Measurements from ENCODE around the gene SLC4A7.

The SLC4A7 gene

GRCh38 chr3:27521179-27521871 lies 37.1 kb upstream of the SLC4A7 start:
- FAIRE-seq: no peak
- no peak for DNase-seq (ENCODE audit: insufficient read length, low spot score)
- TF ChIP-seq CTCF (IDR thresholded peaks at IDR 0.05; ENCODE audit: insufficient read depth, missing control alignments): no peak

DNA sequence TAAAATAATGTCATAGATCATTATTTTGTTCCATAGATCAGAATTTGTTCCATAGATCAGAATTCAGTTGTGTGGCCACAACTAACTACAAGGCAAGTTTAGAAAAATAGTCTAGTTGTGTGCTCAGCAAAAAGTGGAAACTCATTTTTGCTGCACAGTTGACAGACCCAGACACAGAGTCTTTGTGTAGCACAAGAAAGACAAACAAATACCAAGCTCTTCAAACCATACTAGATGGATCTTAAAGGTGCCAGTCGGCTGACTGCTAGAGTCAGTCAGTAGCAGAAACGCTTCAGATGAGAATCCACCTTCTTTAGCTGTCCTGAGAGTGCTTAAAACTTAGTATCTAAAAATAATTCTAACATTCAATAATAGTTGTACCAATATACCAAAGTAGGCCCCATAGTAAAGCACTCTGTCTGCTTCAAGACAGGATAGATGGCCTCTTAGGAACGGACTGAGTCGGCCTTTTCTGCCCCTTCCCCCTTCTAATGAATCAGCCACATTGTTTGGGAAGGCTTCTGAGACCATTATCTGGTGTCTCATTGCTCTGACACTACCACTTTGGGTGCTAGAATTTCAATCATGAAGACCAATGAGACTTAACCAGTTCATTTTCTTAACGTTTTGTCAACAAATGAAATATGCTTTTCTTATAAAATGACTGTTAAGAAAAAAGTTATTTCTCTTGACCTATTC lies 27.7 kb upstream of the SLC4A7 start:
- TF ChIP-seq CTCF (IDR thresholded peaks at IDR 0.05; ENCODE audit: insufficient read depth, missing control alignments): no peak
- no peak for FAIRE-seq
- no peak for DNase-seq (ENCODE audit: insufficient read length, low spot score)

DNA sequence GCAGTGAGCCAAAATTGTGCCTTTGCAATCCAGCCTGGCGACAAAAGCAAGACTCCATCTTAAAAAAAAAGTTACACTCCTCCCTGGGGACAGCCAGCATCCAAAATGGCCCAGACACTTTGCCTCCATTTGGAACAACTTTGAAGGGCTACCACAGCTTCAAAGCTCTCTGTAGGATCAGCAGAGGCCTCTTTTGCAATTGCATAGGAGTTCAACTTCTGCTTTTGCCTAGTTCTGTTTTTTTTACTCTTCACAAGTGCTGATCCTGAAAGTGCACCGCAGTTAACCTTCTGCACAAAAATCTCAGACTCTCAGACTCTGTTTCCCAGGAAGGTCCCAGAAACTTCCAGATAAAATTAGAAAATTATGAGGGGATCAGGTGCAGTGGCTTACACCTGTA lies 25.2 kb upstream of the SLC4A7 start:
- DNase-seq (ENCODE audit: insufficient read length, low spot score) (no peak), FAIRE-seq (no peak)
- TF ChIP-seq CTCF (IDR thresholded peaks at IDR 0.05; ENCODE audit: insufficient read depth, missing control alignments): no peak

- FAIRE-seq: no peak
- no peak for DNase-seq (ENCODE audit: insufficient read length, low spot score)
- no peak for TF ChIP-seq CTCF (IDR thresholded peaks at IDR 0.05; ENCODE audit: insufficient read depth, missing control alignments)
Measured at GRCh38 chr3:27508424-27508823, 24.2 kb upstream of the SLC4A7 start.

GRCh38 chr3:27507515-27508266 lies 23.5 kb upstream of the SLC4A7 start:
- FAIRE-seq (no peak), DNase-seq (ENCODE audit: insufficient read length, low spot score) (no peak)
- no peak for TF ChIP-seq CTCF (IDR thresholded peaks at IDR 0.05; ENCODE audit: insufficient read depth, missing control alignments)

DNA sequence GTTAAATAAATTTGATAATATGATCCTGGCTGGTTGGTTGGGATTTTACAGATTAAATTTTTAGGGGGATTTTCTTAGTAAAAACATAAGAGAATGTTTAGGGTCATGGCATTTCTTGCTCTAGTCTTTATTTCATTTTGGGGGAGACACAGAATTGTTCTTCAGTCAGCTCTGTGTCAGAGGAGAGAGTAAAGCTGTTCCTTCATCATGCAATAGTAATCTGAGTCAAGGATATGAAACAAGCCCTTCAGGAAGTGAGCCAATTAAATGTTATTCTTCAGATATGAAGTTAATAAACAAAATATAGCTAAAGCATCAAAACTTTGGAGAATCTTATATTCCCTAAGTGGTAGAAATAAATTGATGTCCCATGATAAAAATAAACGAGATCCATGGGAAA lies 22.9 kb upstream of the SLC4A7 start:
- no peak for FAIRE-seq

More for the DNA sequence above, 22.9 kb upstream of the SLC4A7 start:
- TF ChIP-seq CTCF (IDR thresholded peaks at IDR 0.05; ENCODE audit: insufficient read depth, missing control alignments): no peak
- DNase-seq (ENCODE audit: insufficient read length, low spot score): no peak

Measured in D721Med (cell line).